Activated B cell treated with CpG ODN at 0.5 μM for 24 hours (primary cell): ENCODE measurements around the gene MAP1LC3A. TPM values are rescaled to one million over a fixed set of nuclear protein-coding genes. Genes with fewer than 3 reads are reported as not detected.

Source experiments
- ATAC-seq: fragments of 200-7000 bp; cut with Tn5 transposase; one replicate; pipeline ENCODE4 v1.10.0; 2021; ENCODE audit warnings: low read depth, mild to moderate bottlenecking, moderate library complexity
- CTCF ChIA-PET: fragments of 350-600 bp; sonication (Branson Sonifier 250); formaldehyde crosslinking; loops from one replicate; lab custom pipeline; 2021; ENCODE audit warnings: antibody characterized with exemption; lab: Charles Lee
- POLR2A ChIA-PET: fragments of 350-600 bp; sonication (Branson Sonifier 250); formaldehyde crosslinking; loops from one replicate; lab custom pipeline; 2021; ENCODE audit warnings: antibody characterized with exemption; lab: Charles Lee
- DNase-seq: peaks from one replicate; pipeline ENCODE4 v3.0.0; 2022
- H3K27ac Mint-ChIP-seq: one replicate; pipeline ENCODE4 v1.8.0; 2020; ENCODE audit warnings: mixed read lengths
- H3K27me3 Mint-ChIP-seq: one replicate; pipeline ENCODE4 v1.8.0; 2021; ENCODE audit warnings: mixed read lengths
- H3K36me3 Mint-ChIP-seq: one replicate; pipeline ENCODE4 v1.8.0; 2021; ENCODE audit warnings: low read depth, mixed read lengths
- H3K4me1 Mint-ChIP-seq: one replicate; pipeline ENCODE4 v1.8.0; 2021; ENCODE audit warnings: mixed read lengths
- H3K4me3 Mint-ChIP-seq: one replicate; pipeline ENCODE4 v1.8.0; 2020; ENCODE audit warnings: mild to moderate bottlenecking, mixed read lengths
- H3K9me3 Mint-ChIP-seq: one replicate; pipeline ENCODE4 v1.8.0; 2020; ENCODE audit warnings: mixed read lengths
- intact Hi-C: fragments of 100-400 bp; cut with micrococcal nuclease; formaldehyde crosslinking; loops from one replicate; pipeline ENCODE4 v1.15.1; 2024
- total RNA-seq: library from RNA; stranded (reverse); gene quantifications from 2 replicates; pipeline ENCODE4 v1.2.3, GENCODE V29; 2022
- TF ChIP-seq, protein P1 (sequence below): fragments of 200-600 bp; IDR thresholded peaks from one replicate; pipeline ENCODE4 v1.8.0; 2022; ENCODE audit warnings: antibody characterized with exemption, mild to moderate bottlenecking

Gene MAP1LC3A
- total RNA-seq, 1 donor from 2014 or later, result 1.6 TPM

DNA sequence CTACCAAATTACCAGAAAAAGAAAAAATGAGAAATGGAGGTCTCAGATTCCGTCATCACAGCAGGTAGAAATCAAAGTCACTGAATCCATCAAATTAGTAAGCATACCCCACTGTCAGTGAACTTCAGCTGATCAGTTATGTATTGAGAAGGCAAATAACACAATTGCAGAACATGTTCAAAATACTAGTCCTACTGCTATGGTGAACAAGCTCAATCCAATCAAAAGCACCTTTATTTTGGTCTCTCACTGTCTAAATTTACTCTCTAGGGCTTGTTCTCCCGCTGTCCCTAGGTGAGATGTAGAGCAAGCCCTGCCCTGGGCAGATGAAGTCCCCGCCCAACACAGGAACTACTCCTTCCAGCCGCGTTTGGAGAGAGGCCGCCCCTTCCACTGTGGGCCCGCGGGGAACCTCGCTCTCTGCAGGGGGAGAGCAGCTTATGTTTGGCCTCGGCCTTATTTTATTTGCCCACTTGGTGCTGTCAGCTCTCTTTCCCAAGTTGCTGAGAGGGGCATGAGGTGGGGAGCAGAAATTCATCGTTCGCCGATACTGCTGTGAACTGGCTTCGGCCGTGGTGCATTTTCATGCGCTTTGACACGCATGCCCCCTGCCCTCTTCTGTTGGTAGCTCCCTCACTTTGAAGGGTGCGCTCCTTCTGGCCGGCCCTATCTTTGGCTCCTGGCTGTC lies 14.3 kb upstream of the MAP1LC3A start:
- CTCF ChIA-PET, result interaction anchor here (1.6 kb wide), 1 partner anchor 19 kb away, joined by 4 read pairs; no protein-coding TSS in a partner anchor
- ATAC-seq, result no peak
- no peaks in the 10 kb centered on the region for H3K27me3 Mint-ChIP-seq

DNA sequence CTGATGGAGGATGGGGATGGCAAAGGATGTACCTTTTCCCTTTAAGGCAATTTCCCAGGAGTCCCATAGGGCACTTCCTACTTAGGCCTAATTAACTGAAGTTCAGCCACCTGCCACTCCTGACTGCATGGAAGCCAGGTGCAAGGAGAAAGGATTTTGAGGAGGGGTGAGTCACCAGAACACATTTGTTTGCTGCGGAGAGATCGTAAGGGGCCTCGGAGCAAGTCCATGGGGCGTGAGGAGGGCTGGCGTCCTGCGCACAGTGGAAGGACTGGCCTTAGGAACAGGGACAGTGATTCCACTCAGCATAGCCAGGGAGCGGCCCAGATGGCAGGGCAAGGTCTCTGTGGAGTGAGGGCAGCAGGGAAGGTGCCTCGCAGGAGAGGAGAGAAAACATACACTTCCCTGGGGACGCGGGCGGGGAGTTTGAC lies 11.8 kb upstream of the MAP1LC3A start:
- ChIA-PET POLR2A (no interaction called here), CTCF (no interaction called here)
- Mint-ChIP-seq H3K27ac (no peak overlapping the region), H3K36me3 (peaks cover 9% of the 10 kb centered on the region), H3K27me3 (no peaks in the 10 kb centered on the region), H3K4me3 (no peak overlapping the region), H3K9me3 (no peaks in the 10 kb centered on the region), H3K4me1 (peaks cover 18% of the 10 kb centered on the region)
- TF ChIP-seq, protein P1, sequence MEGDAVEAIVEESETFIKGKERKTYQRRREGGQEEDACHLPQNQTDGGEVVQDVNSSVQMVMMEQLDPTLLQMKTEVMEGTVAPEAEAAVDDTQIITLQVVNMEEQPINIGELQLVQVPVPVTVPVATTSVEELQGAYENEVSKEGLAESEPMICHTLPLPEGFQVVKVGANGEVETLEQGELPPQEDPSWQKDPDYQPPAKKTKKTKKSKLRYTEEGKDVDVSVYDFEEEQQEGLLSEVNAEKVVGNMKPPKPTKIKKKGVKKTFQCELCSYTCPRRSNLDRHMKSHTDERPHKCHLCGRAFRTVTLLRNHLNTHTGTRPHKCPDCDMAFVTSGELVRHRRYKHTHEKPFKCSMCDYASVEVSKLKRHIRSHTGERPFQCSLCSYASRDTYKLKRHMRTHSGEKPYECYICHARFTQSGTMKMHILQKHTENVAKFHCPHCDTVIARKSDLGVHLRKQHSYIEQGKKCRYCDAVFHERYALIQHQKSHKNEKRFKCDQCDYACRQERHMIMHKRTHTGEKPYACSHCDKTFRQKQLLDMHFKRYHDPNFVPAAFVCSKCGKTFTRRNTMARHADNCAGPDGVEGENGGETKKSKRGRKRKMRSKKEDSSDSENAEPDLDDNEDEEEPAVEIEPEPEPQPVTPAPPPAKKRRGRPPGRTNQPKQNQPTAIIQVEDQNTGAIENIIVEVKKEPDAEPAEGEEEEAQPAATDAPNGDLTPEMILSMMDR, result no peak
- intact Hi-C loops, result no loop called here
- ATAC-seq (no peak), DNase-seq (no peak)

More for the DNA sequence above, 14.3 kb upstream of the MAP1LC3A start:
- peaks cover 30% of the 10 kb centered on the region for H3K36me3 Mint-ChIP-seq
- TF ChIP-seq, protein P1, result no peak
- POLR2A ChIA-PET, result interaction anchor here (0.6 kb wide), 1 partner anchor 52 kb away, joined by 3 read pairs; no protein-coding TSS in a partner anchor
- no peak overlapping the region for H3K4me3 Mint-ChIP-seq
- intact Hi-C loops, result no loop called here
- no peaks in the 10 kb centered on the region for H3K9me3 Mint-ChIP-seq
- H3K27ac Mint-ChIP-seq, result no peak overlapping the region
- H3K4me1 Mint-ChIP-seq, result peaks cover 25% of the 10 kb centered on the region
- no peak for DNase-seq

DNA sequence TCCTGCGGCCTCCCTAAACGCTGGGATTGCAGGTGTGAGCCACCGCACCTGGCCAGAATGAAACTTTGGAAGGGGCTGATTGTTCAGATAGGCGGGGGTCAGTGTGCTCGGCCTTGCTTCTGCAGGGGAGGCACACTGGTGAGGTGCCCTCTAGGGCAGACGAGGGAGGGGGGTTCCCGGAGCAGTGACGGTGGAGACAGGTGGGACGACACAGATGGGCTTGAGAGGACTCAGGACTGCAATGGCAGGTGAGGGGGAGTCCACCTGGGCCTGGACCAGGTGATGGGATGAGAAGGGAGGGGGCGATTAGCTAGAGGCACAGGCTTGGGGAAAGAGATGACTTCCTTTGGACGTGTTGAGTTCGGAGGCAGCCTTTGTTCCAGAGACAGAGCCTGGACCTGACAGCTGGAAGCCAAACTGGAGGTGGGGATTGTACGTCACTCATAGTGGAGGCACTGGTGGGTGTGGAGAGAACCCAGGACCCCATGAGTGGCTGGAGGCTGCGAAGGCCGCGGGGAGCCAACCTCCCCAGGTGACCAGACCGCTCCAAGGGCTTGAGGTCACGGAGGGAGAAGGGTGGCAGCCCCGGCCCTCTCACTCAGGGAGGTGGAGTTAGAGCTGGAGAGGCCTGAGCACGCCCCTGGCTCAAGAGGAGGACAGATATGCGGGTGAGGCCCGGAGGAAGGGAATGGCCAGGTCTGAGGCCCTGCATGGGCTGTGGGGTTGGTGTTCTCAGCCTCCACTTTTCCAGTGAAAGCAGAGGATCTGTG lies 10.5 kb upstream of the MAP1LC3A start:
- Mint-ChIP-seq H3K27ac (no peak overlapping the region), H3K27me3 (no peaks in the 10 kb centered on the region), H3K9me3 (no peaks in the 10 kb centered on the region), H3K36me3 (peaks cover 1% of the 10 kb centered on the region), H3K4me1 (peaks cover 12% of the 10 kb centered on the region), H3K4me3 (no peak overlapping the region)
- DNase-seq (no peak), ATAC-seq (no peak)
- ChIA-PET POLR2A (no interaction called here), CTCF (interaction anchor here (0.7 kb wide), 1 partner anchor 11 kb away, joined by 3 read pairs; no protein-coding TSS in a partner anchor)
- TF ChIP-seq, protein P1, result no peak
- intact Hi-C loops, result no loop called here

DNA sequence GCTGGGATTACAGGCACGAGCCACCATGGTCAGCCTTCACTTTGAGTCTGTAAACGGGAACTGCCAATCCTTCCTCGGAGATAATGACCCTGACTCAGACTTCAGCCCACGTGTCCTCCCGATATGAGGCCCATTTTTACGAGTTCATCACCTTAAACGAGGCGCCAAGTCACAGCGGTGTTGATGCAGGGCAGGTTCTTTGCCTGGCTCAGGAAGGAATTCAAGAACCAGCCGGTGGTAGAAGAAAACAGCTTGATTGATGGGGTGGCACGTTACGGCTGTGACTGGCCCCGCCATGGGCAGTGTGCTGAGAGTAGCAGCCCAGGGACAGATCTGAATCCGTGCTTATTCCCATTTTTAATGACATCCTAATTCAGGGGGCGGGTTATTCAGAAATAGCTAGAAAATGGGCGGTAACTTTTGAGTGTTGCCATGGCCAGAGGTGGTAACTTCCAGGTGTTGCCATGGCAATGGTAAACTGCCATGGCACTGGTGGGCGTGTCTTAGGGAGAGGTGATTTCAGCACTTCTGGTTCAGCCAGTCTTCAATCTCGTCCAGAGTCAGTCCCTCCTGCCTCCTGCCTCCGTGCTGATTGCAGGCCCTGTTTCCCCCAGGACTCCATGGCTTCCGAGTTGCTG lies 9.1 kb upstream of the MAP1LC3A start:
- ChIA-PET POLR2A (no interaction called here), CTCF (no interaction called here)
- Mint-ChIP-seq H3K4me3 (no peak overlapping the region), H3K4me1 (peaks cover 5% of the 10 kb centered on the region), H3K27ac (no peak overlapping the region), H3K36me3 (no peaks in the 10 kb centered on the region), H3K9me3 (no peaks in the 10 kb centered on the region), H3K27me3 (no peaks in the 10 kb centered on the region)
- DNase-seq (no peak), ATAC-seq (no peak)
- TF ChIP-seq, protein P1, result no peak
- intact Hi-C loops, result no loop called here

DNA sequence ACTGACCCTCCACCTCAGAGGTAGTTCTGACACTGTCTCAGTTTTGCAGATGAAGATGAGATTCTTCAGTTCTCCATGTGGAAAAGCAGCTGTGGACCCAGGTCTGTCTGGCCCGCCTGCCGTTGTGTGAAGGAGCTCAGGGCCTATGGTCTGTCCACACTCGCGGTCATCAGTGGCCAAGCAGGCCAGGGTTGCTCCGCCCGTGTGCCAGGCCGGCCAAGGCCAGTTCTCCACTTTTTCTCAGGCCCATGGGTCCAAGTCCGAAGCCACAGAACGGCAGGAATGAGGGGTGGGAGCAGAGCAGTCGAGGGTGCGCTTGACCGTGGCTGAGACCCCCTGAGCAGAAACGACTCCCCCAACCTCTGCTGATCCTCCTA lies 8.6 kb upstream of the MAP1LC3A start:
- no peak for ATAC-seq

More for the DNA sequence above, 8.6 kb upstream of the MAP1LC3A start:
- POLR2A ChIA-PET, result no interaction called here
- H3K27me3 Mint-ChIP-seq, result no peaks in the 10 kb centered on the region
- TF ChIP-seq, protein P1, result no peak
- DNase-seq, result no peak
- no peaks in the 10 kb centered on the region for H3K4me1 Mint-ChIP-seq
- CTCF ChIA-PET, result no interaction called here
- intact Hi-C loops, result no loop called here
- H3K4me3 Mint-ChIP-seq, result no peak overlapping the region
- H3K27ac Mint-ChIP-seq, result no peak overlapping the region
- H3K9me3 Mint-ChIP-seq, result no peaks in the 10 kb centered on the region
- no peaks in the 10 kb centered on the region for H3K36me3 Mint-ChIP-seq
